IMR-90 (cell line): ENCODE results near the gene ZMYM1.

ENCODE experiments used
- CEBPB ChIP-seq: IDR thresholded peaks from 2 replicates; pipeline ENCODE4 v1.6.1; 2012; ENCODE audit warnings: low read depth, low read length, improper control_type of control experiment
- CTCF ChIP-seq: conservative IDR thresholded peaks from 2 replicates; pipeline ENCODE4 v1.5.1; 2012; ENCODE audit warnings: mild to moderate bottlenecking, low read depth, low read length, improper control_type of control experiment
- ELK1 ChIP-seq: fragments of 150-350 bp; IDR thresholded peaks from 2 replicates; pipeline ENCODE4 v1.6.1; 2016; ENCODE audit warnings: low read depth, mild to moderate bottlenecking, low read length, moderate library complexity, borderline replicate concordance
- MAFK ChIP-seq: IDR thresholded peaks from 2 replicates; pipeline ENCODE4 v1.6.1; 2012; ENCODE audit warnings: low read depth, low read length, improper control_type of control experiment
- POLR2A ChIP-seq: IDR thresholded peaks from 2 replicates; pipeline ENCODE4 v1.6.1; 2012; ENCODE audit warnings: mild to moderate bottlenecking, low read depth, low read length
- RAD21 ChIP-seq: IDR thresholded peaks from 2 replicates; pipeline ENCODE4 v1.6.1; 2012; ENCODE audit warnings: low read length, improper control_type of control experiment
- RCOR1 ChIP-seq: IDR thresholded peaks from 2 replicates; pipeline ENCODE4 v1.6.1; 2012; ENCODE audit warnings: mild to moderate bottlenecking, low read length, improper control_type of control experiment; ENCODE audit not compliant: insufficient replicate concordance
- RFX5 ChIP-seq: IDR thresholded peaks from 2 replicates; pipeline ENCODE4 v1.8.0; 2012; ENCODE audit warnings: low read depth, mild to moderate bottlenecking, low read length, moderate library complexity
- SMC3 ChIP-seq: fragments of 150-350 bp; IDR thresholded peaks from 2 replicates; pipeline ENCODE4 v1.6.1; 2016; ENCODE audit warnings: low read depth, mild to moderate bottlenecking, antibody characterized with exemption, low read length, moderate library complexity
- TF ChIP-seq, protein P1 (sequence below): fragments of 150-350 bp; IDR thresholded peaks from 2 replicates; pipeline ENCODE4 v1.6.1; 2017; ENCODE audit warnings: mild to moderate bottlenecking, antibody characterized with exemption, low read length, low read depth

GRCh38 chr1:35151220-35151619, 72.0 kb downstream of the ZMYM1 start:
- TF ChIP-seq CTCF, result no peak
- TF ChIP-seq POLR2A, result no peak
- TF ChIP-seq RAD21, result no peak
- no peak for TF ChIP-seq RCOR1
- no peak for TF ChIP-seq CEBPB
- TF ChIP-seq, protein P1, sequence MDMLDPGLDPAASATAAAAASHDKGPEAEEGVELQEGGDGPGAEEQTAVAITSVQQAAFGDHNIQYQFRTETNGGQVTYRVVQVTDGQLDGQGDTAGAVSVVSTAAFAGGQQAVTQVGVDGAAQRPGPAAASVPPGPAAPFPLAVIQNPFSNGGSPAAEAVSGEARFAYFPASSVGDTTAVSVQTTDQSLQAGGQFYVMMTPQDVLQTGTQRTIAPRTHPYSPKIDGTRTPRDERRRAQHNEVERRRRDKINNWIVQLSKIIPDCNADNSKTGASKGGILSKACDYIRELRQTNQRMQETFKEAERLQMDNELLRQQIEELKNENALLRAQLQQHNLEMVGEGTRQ, result no peak
- TF ChIP-seq RFX5, result no peak
- TF ChIP-seq ELK1, result no peak
- TF ChIP-seq MAFK, result no peak
- TF ChIP-seq SMC3, result no peak
